Right atrium auricular region (tissue), 2 donors: ENCODE results near the gene HSP90B1. TPM values are rescaled to one million over a fixed set of nuclear protein-coding genes. Genes with fewer than 3 reads are reported as not detected.

Source experiments
- DNase-seq: peaks from one replicate; pipeline ENCODE4 v3.0.0-alpha.2; 2019; ENCODE audit warnings: low spot score
- H3K27ac ChIP-seq, 2 donors: fragments of 200-600 bp; sonication (generic); 1 replicate in 1 of 2; 2 replicates in 1 of 2; pipeline ENCODE4 v1.5.1; 2016 to 2019
- H3K27me3 ChIP-seq, 2 donors: fragments of 200-600 bp; sonication (generic); one replicate each; pipeline versions ENCODE4 v1.5.1 to v1.6.0; 2017 to 2019
- H3K36me3 ChIP-seq: fragments of 200-600 bp; sonication (generic); one replicate; pipeline ENCODE4 v1.5.1; 2016
- H3K4me1 ChIP-seq, 2 donors: fragments of 200-600 bp; sonication (generic); one replicate each; pipeline versions ENCODE4 v1.5.1 to v1.6.0; 2017 to 2019
- H3K4me3 ChIP-seq, 2 donors: fragments of 200-600 bp; sonication (generic); 1 replicate in 1 of 2; 2 replicates in 1 of 2; pipeline ENCODE4 v1.5.1; 2017 to 2019; ENCODE audit warnings: mild to moderate bottlenecking in 1 of 2, moderate library complexity in 1 of 2
- H3K9me3 ChIP-seq, 2 donors: fragments of 200-600 bp; sonication (generic); one replicate each; pipeline ENCODE4 v1.5.1; 2019
- CTCF ChIP-seq, 2 donors: fragments of 200-600 bp; sonication (generic); IDR thresholded peaks; one replicate each; pipeline ENCODE4 v1.5.1; 2019; ENCODE audit warnings: antibody characterized with exemption in 2 of 2
- total RNA-seq, 2 donors: library from RNA; depleted of rRNA; stranded (reverse); fragments of >200 nt; gene quantifications; one replicate each; pipeline ENCODE4 v1.1.0, GENCODE V29; 2016

Gene HSP90B1
- total RNA-seq, 2 donors from 2014 or later = 245 to 272 TPM

GRCh38 chr12:103947871-103948555 lies 17.8 kb downstream of the HSP90B1 start:
- no peaks in the 10 kb centered on the region for H3K9me3 ChIP-seq
- no peaks in the 10 kb centered on the region for H3K27me3 ChIP-seq
- H3K4me3 ChIP-seq = no peak overlapping the region
- no peak for TF ChIP-seq CTCF (IDR thresholded peaks at IDR 0.05)
- no peak for DNase-seq
- no peak overlapping the region for H3K27ac ChIP-seq
- H3K36me3 ChIP-seq = peaks cover 94% of the 10 kb centered on the region
- no peaks in the 10 kb centered on the region for H3K4me1 ChIP-seq

GRCh38 chr12:103948746-103949406 lies 18.7 kb downstream of the HSP90B1 start:
- no peaks in the 10 kb centered on the region for H3K4me1 ChIP-seq
- peaks cover 93% of the 10 kb centered on the region for H3K36me3 ChIP-seq
- no peaks in the 10 kb centered on the region for H3K9me3 ChIP-seq
- no peaks in the 10 kb centered on the region for H3K27me3 ChIP-seq
- no peak overlapping the region for H3K4me3 ChIP-seq
- no peak for TF ChIP-seq CTCF (IDR thresholded peaks at IDR 0.05)
- no peak overlapping the region for H3K27ac ChIP-seq
- DNase-seq = no peak

- no peak for TF ChIP-seq CTCF (IDR thresholded peaks at IDR 0.05)
- peaks cover 57% of the 10 kb centered on the region for H3K36me3 ChIP-seq
- no peaks in the 10 kb centered on the region for H3K9me3 ChIP-seq
- no peaks in the 10 kb centered on the region for H3K27me3 ChIP-seq
- H3K27ac ChIP-seq = no peak overlapping the region
- no peak overlapping the region for H3K4me3 ChIP-seq
- H3K4me1 ChIP-seq = peaks cover 0 to 18% of the 10 kb centered on the region in 2 donors
- no peak for DNase-seq
These were observed 22.3 kb downstream of the HSP90B1 start for GRCh38 chr12:103952497-103952896.

GRCh38 chr12:103955811-103956508 lies 25.8 kb downstream of the HSP90B1 start:
- no peak for DNase-seq
- H3K27ac ChIP-seq = peak overlapping the region; percentile 94 to 95

DNA sequence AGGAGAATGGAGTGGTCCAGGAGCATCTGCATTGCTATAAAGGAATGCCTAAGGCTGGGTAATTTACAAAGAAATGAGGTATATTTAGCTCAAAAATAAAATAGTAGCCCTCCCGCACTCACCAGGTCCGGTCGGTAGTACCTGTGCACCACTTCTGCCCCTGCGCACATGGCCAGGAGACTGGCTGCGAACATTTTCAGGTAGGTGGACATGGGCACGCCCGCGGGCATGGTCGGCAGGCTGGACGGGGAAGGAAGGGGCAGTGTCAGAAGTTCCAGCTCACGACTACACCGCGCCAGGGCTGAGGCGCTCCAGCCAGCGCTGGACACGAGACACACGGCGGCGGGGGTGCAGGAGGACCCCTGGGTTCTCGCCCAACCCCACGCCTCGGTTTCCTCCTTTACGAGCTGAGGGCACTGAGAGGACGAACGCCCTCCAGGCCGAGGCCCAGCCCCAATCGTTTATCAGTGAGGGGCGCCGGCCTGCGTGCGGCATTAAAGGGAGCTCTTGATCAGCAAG lies 26.4 kb downstream of the HSP90B1 start:
- no peak for TF ChIP-seq CTCF (IDR thresholded peaks at IDR 0.05)
- Histone ChIP-seq H3K9me3 (no peaks in the 10 kb centered on the region), H3K27me3 (no peaks in the 10 kb centered on the region), H3K27ac (peak overlapping the region; percentile 94 to 95), H3K4me3 (peak overlapping the region; percentile 70 to 84), H3K4me1 (peaks cover 0 to 25% of the 10 kb centered on the region in 2 donors), H3K36me3 (peaks cover 21% of the 10 kb centered on the region)
- no peak for DNase-seq

More at GRCh38 chr12:103955811-103956508, 25.8 kb downstream of the HSP90B1 start:
- Histone ChIP-seq H3K4me1 (peaks cover 0 to 25% of the 10 kb centered on the region in 2 donors), H3K4me3 (peak overlapping the region; percentile 70 to 84), H3K27me3 (no peaks in the 10 kb centered on the region), H3K9me3 (no peaks in the 10 kb centered on the region), H3K36me3 (peaks cover 25% of the 10 kb centered on the region)
- TF ChIP-seq CTCF (IDR thresholded peaks at IDR 0.05) = no peak
